OCI-LY1 (cell line): ENCODE measurements around the gene XIRP2.

Experiments used
- H2AFZ ChIP-seq: fragments of 200-600 bp; sonication (generic), shearing (Covaris generic); 2 replicates; pipeline ENCODE4 v1.6.0; 2014; ENCODE audit warnings: antibody characterized with exemption, mild to moderate bottlenecking, low read length
- H3F3A ChIP-seq: fragments of 200-600 bp; sonication (generic), shearing (Covaris generic); 2 replicates; pipeline ENCODE4 v1.6.0; 2014; ENCODE audit warnings: mild to moderate bottlenecking, antibody characterized with exemption, low read length, moderate library complexity; ENCODE audit not compliant: insufficient read depth
- H3K27ac ChIP-seq: fragments of 200-600 bp; sonication (generic); 2 replicates; pipeline ENCODE4 v1.5.1; 2014; ENCODE audit warnings: low read length, mixed run types, mild to moderate bottlenecking, low read depth; ENCODE audit not compliant: poor library complexity, severe bottlenecking
- H3K27me3 ChIP-seq: fragments of 200-600 bp; sonication (generic); 2 replicates; pipeline ENCODE4 v1.6.0; 2014; ENCODE audit warnings: antibody characterized with exemption, mild to moderate bottlenecking, low read length, moderate library complexity; ENCODE audit not compliant: insufficient read depth
- H3K36me3 ChIP-seq: fragments of 200-600 bp; sonication (generic); 2 replicates; pipeline ENCODE4 v1.6.1; 2014; ENCODE audit warnings: mild to moderate bottlenecking, antibody characterized with exemption, low read length, moderate library complexity, mixed read lengths; ENCODE audit not compliant: insufficient read depth
- H3K4me1 ChIP-seq: fragments of 200-600 bp; sonication (generic); 2 replicates; pipeline ENCODE4 v1.5.1; 2014; ENCODE audit warnings: mild to moderate bottlenecking, low read length, moderate library complexity; ENCODE audit not compliant: insufficient read depth, severe bottlenecking
- H3K4me2 ChIP-seq: fragments of 200-600 bp; sonication (generic), shearing (Covaris generic); 2 replicates; pipeline ENCODE4 v1.6.1; 2014; ENCODE audit warnings: low read length
- H3K4me3 ChIP-seq: fragments of 200-600 bp; sonication (generic); 2 replicates; pipeline ENCODE4 v1.5.1; 2014; ENCODE audit warnings: low read length, low read depth, mild to moderate bottlenecking, mixed read lengths; ENCODE audit not compliant: poor library complexity, severe bottlenecking
- H3K79me2 ChIP-seq: fragments of 200-600 bp; shearing (Covaris generic); 2 replicates; pipeline ENCODE4 v1.6.1; 2016; ENCODE audit warnings: mixed run types, low read length, mixed read lengths; ENCODE audit not compliant: insufficient read depth
- H3K9ac ChIP-seq: fragments of 200-600 bp; sonication (generic), shearing (Covaris generic); 2 replicates; pipeline ENCODE4 v1.6.1; 2014; ENCODE audit warnings: mild to moderate bottlenecking, low read length, mixed read lengths
- H3K9me2 ChIP-seq: fragments of 200-600 bp; sonication (generic), shearing (Covaris generic); 2 replicates; pipeline ENCODE4 v1.6.1; 2014; ENCODE audit warnings: low read depth, mild to moderate bottlenecking, low read length, mixed read lengths
- H3K9me3 ChIP-seq: fragments of 200-600 bp; shearing (Covaris generic); 2 replicates; pipeline ENCODE4 v1.6.1; 2014; ENCODE audit warnings: low read length, mixed read lengths
- H4K20me1 ChIP-seq: fragments of 200-600 bp; sonication (generic), shearing (Covaris generic); 2 replicates; pipeline ENCODE4 v1.6.0; 2016; ENCODE audit warnings: mild to moderate bottlenecking, low read length; ENCODE audit not compliant: insufficient read depth
- CTCF ChIP-seq: fragments of 200-600 bp; sonication (generic), shearing (Covaris generic); IDR thresholded peaks from 2 replicates; pipeline ENCODE4 v1.5.1; 2017; ENCODE audit warnings: mild to moderate bottlenecking, antibody characterized with exemption, low read length, moderate library complexity, mixed read lengths
- EZH2 ChIP-seq: fragments of 200-600 bp; sonication (generic), shearing (Covaris generic); IDR thresholded peaks from 2 replicates; pipeline ENCODE4 v1.8.0; 2017; ENCODE audit warnings: borderline replicate concordance, mixed run types, mild to moderate bottlenecking, antibody characterized with exemption, low read length, moderate library complexity, mixed read lengths

The XIRP2 gene

GRCh38 chr2:166958986-166959481 lies 70.8 kb downstream of the XIRP2 start:
- no peaks in the 10 kb centered on the region for H3K4me1 ChIP-seq
- no peaks in the 10 kb centered on the region for H3F3A ChIP-seq
- no peak overlapping the region for H2AFZ ChIP-seq
- TF ChIP-seq EZH2 (no peak), CTCF (no peak)
- H3K27ac ChIP-seq, result no peak overlapping the region
- no peaks in the 10 kb centered on the region for H3K27me3 ChIP-seq
- H3K9me2 ChIP-seq, result no peaks in the 10 kb centered on the region
- H3K4me3 ChIP-seq, result no peak overlapping the region
- no peaks in the 10 kb centered on the region for H3K79me2 ChIP-seq
- H3K9me3 ChIP-seq, result no peaks in the 10 kb centered on the region
- H4K20me1 ChIP-seq, result no peaks in the 10 kb centered on the region
- H3K9ac ChIP-seq, result no peak overlapping the region
- no peak overlapping the region for H3K4me2 ChIP-seq
- H3K36me3 ChIP-seq, result no peaks in the 10 kb centered on the region

- Histone ChIP-seq H4K20me1 (no peaks in the 10 kb centered on the region), H3K27me3 (no peaks in the 10 kb centered on the region), H3K79me2 (no peaks in the 10 kb centered on the region), H2AFZ (no peak overlapping the region), H3F3A (no peaks in the 10 kb centered on the region), H3K36me3 (no peaks in the 10 kb centered on the region), H3K4me3 (no peak overlapping the region), H3K9me2 (no peaks in the 10 kb centered on the region), H3K4me2 (no peak overlapping the region), H3K4me1 (no peaks in the 10 kb centered on the region), H3K9me3 (no peaks in the 10 kb centered on the region), H3K9ac (no peak overlapping the region), H3K27ac (no peak overlapping the region)
- TF ChIP-seq EZH2 (no peak), CTCF (no peak)
These were observed 71.3 kb downstream of the XIRP2 start for GRCh38 chr2:166959556-166959955.

GRCh38 chr2:166960702-166961270 lies 72.5 kb downstream of the XIRP2 start:
- Histone ChIP-seq H3F3A (no peaks in the 10 kb centered on the region), H3K4me1 (no peaks in the 10 kb centered on the region), H2AFZ (no peak overlapping the region), H3K36me3 (no peaks in the 10 kb centered on the region), H3K27me3 (no peaks in the 10 kb centered on the region), H3K9me2 (no peaks in the 10 kb centered on the region), H4K20me1 (no peaks in the 10 kb centered on the region), H3K9me3 (no peaks in the 10 kb centered on the region), H3K79me2 (no peaks in the 10 kb centered on the region), H3K9ac (no peak overlapping the region), H3K4me3 (no peak overlapping the region), H3K27ac (no peak overlapping the region), H3K4me2 (no peak overlapping the region)
- TF ChIP-seq EZH2 (no peak), CTCF (no peak)
